ENCODE measurements around the gene LAMA2.

The LAMA2 gene

DNA sequence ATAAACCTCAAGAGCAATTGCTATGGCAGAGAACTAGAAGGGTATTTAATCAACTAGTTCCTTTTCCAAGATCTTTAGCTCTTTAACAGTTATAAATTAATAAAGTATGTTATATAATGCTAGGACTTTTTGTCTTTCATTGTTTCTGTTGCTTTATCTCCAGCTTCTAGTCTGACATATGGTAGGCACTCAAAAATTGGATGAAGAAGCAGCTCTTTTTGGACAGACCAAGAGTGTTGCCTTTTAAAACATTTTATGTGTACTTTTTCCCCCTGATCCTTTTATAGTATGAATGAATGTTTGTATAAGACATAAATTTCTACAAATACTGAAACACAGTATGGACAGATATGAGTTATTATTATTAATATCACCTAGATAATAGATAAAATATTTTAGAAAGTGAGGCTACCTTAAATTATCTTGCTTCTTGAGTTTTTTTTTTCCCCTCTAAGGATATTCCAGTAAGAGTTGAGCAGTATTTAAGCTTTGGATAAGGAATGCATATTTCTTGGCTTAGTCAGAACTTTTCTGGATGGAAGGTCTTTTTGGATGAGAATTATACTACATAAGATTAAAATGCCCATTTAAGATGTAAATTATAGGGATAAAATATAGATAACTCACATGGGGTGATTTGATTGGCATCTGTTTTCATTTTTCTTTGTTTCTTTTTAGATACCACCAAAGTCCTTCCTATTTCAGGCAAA is 16.6 kb downstream of the LAMA2 start:
- DNase-seq = no peak

GRCh38 chr6:128903715-128904114 is 20.8 kb downstream of the LAMA2 start:
- no peak for DNase-seq

- no peak for DNase-seq
Measured at GRCh38 chr6:128914051-128914450, 31.1 kb downstream of the LAMA2 start.

GRCh38 chr6:128918886-128919285 is 35.9 kb downstream of the LAMA2 start:
- no peak for DNase-seq

DNA sequence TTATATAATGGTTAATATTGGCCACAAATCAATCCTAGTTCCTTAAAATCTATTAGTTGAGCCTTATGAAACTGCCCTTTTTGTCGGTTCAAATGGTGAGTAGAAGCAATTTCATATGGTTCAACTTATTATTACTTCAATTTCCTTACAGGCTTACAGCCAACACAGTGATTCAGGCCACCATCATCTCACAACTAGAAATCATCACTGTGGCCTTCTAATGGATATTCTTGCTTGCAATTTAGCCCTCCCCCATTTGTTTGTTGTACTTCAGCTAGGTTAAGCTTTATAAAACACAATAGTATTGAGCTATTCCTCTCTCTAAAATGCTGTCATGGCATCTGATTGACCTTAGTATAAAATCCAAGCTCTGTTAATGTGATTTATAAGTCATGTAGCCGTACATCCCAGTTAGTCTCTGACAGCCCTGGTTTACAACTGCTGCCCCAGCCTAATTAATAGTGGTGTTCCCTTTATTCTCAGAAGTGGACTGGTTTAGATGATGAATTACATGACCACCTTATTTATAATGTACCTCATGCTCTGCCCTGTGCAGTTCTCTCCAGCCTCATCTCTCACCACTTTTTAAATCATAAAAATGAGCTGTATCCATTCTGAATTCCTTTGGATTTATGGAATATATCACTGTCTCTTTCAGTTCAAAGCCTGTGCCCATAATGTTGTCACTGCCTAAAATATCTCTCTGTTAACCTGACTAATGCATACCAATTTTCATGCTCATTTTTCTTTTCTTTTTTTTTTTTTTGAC is 36.7 kb downstream of the LAMA2 start:
- no peak for DNase-seq

DNA sequence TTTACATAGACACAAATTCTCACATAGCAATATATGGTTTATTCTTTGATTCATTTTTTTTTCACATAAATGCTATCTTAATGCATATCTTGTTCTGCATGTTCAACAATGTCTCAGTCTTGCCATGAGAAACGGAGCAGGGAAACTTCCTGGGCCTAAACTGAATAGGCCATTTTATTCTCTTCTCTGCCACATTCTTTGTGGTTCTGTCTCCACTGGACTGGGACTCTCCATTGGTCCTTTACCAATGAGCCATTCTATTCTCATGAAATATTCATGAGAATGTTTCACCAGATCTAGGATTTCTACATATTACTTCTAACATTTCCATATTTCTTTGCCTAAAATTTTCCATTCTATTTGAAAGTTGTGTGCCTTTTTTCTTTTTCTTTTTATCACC is 42.8 kb downstream of the LAMA2 start:
- DNase-seq = no peak

GRCh38 chr6:128929869-128930268 is 46.9 kb downstream of the LAMA2 start:
- no peak for DNase-seq

- DNase-seq = no peak
Measured at GRCh38 chr6:128930321-128930720, 47.4 kb downstream of the LAMA2 start.

DNA sequence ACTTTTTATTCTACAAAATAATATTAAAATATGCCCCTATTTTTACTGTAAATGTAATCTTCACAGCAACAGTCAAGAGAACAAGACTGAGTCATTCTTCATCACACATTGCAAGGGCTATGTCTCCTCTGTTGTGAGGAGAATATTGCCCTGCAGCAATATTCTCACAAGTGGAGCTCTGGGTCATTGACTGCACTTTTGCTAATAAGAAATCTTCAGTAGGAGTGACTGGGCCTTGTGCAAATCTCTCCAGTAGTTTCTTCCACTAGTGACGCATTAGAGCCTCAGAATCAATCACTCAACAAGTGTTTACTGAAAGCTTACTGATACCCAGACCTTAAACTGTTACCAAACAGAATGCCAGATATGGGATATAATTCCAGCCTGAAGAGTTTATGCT is 49.1 kb downstream of the LAMA2 start:
- DNase-seq = no peak

GRCh38 chr6:128950864-128951263 is 67.9 kb downstream of the LAMA2 start:
- no peak for DNase-seq

GRCh38 chr6:128952902-128953301 is 70.0 kb downstream of the LAMA2 start:
- no peak for DNase-seq

DNA sequence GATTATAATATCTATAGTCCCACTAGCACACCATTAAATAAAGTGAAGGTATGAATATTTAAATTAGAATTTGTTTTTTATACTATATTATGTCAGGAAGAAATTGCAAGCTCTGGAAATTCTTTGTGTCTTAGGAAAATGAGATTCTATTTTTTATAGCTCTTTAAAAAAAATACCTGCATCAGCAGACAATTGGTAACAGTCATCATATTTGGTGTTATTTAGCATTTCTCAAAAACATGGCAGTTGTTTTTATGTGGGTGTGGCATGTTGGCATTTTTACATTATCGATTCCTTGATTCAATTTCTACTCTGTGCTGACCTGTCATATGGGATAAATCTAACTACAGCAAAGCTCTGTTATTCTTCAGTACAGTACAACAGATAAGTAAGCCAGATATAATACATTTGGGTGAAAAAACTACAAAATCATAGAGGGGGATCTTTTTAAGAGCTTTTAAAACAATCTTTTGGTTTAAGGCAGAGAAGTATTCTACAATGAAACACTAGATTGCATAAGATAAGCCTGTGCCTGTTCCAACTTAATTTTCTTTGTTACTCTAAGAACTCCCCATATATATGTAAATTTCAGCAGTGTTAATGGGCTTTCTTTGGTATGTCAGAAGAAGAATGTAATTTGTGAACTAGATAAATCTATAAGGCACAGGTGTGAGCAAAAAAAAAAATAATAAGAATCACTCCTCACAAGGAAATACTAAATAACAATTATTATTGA is 71.5 kb downstream of the LAMA2 start:
- no peak for DNase-seq

GRCh38 chr6:128963561-128963960 is 80.6 kb downstream of the LAMA2 start:
- no peak for DNase-seq

GRCh38 chr6:128964233-128964755 is 81.4 kb downstream of the LAMA2 start:
- no peak for DNase-seq

DNA sequence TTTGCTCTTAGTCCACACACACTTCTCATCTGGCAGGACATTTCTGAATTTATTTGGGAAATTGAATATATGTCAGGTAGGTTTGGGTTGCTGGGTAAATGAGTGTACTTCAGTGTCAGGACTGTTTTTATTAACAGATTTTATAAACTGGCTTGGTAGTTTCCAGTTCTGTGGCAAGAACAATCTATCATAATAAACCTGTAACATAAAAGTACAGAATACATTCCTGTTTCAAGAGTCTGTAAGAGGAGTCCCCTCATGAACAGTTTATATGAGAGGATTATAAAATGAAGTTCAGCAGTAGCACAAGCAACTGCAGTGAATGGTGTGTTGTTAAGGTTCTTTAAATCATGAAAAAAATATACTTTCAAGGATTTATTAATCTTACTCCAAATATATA is 81.8 kb downstream of the LAMA2 start:
- DNase-seq = no peak

DNA sequence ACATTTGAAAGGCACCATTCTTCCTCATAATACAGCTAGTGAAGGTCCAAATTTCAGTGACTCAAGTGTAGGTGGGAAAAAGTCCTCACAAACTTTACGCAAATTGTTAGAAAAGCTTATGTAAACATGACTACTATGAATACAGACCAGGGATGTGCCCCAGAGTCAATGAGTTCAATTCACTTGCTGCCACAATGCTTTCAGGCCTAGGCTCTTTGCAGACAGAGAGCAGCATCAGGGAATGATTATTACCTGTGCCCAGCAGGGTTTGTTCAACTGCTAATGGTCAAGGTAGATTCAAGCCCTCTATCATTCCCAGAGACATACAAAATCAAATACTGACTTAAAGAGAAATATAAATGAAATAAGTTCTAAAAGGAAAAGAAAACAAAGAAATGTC is 84.0 kb downstream of the LAMA2 start:
- no peak for DNase-seq

GRCh38 chr6:128979071-128979470 is 96.1 kb downstream of the LAMA2 start:
- DNase-seq = no peak

GRCh38 chr6:128981716-128982115 is 98.8 kb downstream of the LAMA2 start:
- DNase-seq = no peak

DNA sequence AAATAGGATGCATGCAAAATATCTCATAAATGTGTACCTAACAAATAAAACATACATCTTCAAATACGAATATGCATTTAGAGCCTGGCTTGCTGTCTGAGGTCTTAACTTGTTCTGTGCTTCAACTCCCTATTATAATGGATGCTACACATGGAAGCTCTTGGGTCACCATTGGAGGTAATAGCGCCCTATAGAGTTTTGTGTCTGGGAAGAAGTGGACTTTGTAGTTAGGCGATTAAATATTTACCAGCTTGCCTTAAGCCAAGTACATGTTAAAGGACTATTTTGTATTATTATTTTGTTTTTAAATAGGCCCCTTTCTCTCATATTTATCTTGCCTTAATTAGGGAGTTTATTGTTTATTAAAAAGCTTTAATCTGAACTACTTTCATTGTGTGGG is 107.4 kb downstream of the LAMA2 start:
- no peak for DNase-seq

- DNase-seq = no peak
Measured at GRCh38 chr6:128990915-128991314, 108.0 kb downstream of the LAMA2 start.

DNA sequence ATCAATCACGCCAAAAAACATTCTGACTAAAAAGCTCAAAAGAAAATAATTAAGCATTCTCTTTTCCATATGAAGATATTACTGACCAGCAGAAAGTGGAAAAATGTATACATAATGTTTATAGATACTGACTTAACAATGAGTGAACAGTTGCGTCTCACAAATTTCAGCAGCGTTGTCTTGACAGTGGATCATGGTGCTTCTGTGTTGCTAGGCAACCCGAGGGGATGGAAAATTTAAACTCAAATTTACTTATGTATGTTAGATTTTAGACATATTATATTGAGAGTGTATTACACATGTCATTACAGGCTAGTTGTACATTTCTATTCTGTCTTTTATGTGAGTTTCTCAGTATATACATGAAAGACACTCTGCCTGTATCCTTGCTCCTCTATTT is 110.2 kb downstream of the LAMA2 start:
- DNase-seq = no peak

GRCh38 chr6:128997880-128998279 is 114.9 kb downstream of the LAMA2 start:
- no peak for DNase-seq

- no peak for DNase-seq
Measured at GRCh38 chr6:129006724-129007514, 124.0 kb downstream of the LAMA2 start.
